Hematopoietic multipotent progenitor cell treated with erythropoietin and hydrocortisone succinate and interleukin-3 and kit ligand, for 6 days (in vitro differentiated cells): ENCODE data around the gene TSSK3.

Experiments
- DNase-seq: peaks from one replicate; pipeline ENCODE4 v3.0.0-alpha.2; 2015

TSSK3 gene, protein sequence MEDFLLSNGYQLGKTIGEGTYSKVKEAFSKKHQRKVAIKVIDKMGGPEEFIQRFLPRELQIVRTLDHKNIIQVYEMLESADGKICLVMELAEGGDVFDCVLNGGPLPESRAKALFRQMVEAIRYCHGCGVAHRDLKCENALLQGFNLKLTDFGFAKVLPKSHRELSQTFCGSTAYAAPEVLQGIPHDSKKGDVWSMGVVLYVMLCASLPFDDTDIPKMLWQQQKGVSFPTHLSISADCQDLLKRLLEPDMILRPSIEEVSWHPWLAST

DNA sequence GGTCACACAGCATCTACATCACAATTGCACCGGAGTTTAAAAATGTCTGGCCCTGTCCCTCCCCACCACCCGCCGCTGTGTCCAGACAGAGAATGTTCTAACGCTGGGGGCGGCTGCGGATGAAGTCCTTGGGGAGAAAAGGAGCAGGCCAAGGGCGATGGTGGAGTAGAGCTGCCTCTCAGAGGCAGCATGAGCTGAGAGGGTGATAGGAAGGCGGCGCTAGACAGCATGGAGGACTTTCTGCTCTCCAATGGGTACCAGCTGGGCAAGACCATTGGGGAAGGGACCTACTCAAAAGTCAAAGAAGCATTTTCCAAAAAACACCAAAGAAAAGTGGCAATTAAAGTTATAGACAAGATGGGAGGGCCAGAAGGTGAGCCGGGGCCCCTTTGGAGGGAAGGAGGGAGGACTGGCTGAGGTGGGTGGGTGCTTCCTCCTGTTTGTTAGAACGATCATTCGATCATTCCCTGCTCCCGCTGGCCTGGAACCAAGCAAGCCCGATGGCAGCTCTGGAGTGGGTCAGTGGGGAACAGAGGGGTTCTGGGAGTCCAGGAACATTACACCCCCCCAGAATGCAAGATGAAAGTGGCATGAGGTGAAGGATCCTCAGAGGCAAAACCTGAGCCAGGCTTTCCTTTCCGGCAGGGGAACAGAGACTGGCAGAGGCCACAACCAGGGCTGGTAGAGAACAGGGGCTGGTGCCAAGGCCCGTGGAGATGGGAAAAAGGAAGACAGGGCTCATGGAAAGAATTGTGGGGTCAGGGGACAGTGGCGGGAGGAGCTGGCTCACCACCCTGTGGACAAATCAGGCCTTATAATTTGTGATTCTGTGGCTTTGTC lies at the start of gene TSSK3, which contains the start of gene FAM229A:
Gene TSSK3 (plus strand): TSS at position 66 of the 840 bp plus-strand sequence. CDS start 163 bp downstream, at position 229.
Gene FAM229A (minus strand): TSS at position 12 of the 840 bp plus-strand sequence. CDS start 394 bp downstream, outside the sequence.
- DNase-seq = no peak

DNA sequence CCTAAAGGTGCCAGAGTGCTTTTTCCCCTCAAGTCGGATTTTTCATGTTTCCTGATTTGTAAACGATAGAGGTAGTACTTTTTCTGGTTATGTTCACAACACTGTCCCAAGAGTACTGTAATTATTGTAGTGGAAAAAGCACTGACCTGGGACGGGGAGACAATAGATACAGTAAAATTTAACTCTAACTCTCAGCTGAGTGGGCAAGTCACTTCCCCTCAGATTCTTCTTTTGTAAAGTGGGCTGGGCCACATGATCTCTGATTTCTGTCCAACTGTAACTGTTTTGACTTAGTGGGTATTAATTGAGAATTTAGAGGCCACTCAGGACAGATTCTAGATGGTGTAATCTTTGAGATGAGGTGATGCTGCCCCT lies 45.4 kb upstream of the TSSK3 start:
- DNase-seq = no peak

GRCh38 chr1:32318127-32318869 lies 44.0 kb upstream of the TSSK3 start:
- DNase-seq = no peak

- peak; percentile 36 for DNase-seq
These were observed 40.5 kb upstream of the TSSK3 start for GRCh38 chr1:32321712-32322291.

GRCh38 chr1:32327204-32327603 lies 35.1 kb upstream of the TSSK3 start:
- DNase-seq = no peak

- DNase-seq = no peak
These were observed 32.3 kb upstream of the TSSK3 start for GRCh38 chr1:32329931-32330466.

- no peak for DNase-seq
These were observed 31.7 kb upstream of the TSSK3 start for GRCh38 chr1:32330558-32331151.

GRCh38 chr1:32331549-32331948 lies 30.8 kb upstream of the TSSK3 start:
- no peak for DNase-seq

- no peak for DNase-seq
These were observed 29.9 kb upstream of the TSSK3 start for GRCh38 chr1:32332290-32333079.

- no peak for DNase-seq
These were observed 28.9 kb upstream of the TSSK3 start for GRCh38 chr1:32333251-32333963.

DNA sequence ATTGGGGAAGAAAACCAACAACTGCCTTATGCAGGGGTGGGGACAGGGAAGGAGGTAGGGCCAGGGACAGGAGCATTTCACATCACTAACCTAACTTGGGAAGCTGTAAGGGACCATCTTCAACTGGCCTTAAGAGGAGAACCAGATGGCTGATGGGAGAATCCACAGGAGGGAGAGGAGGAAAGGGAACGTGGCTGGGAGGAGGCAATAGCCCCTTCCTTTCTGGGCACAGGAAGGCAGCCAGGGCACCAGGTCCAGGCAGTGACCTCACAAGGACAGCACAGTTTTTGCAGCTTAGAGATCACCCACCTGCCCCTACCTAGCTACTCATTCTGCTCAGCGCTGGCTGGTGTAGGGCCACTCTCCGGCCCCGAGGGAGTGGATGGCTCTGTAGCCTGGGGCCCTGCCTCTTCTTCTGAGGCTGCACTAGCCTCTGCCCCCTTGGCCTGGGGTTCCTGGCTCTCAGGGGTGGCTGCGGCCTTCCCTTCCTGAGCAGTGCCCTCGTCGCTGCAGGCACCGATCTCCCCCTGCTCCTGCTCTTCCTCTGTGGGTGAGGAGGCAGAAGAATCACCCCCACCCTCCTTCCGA lies 28.0 kb upstream of the TSSK3 start:
- DNase-seq = no peak

DNA sequence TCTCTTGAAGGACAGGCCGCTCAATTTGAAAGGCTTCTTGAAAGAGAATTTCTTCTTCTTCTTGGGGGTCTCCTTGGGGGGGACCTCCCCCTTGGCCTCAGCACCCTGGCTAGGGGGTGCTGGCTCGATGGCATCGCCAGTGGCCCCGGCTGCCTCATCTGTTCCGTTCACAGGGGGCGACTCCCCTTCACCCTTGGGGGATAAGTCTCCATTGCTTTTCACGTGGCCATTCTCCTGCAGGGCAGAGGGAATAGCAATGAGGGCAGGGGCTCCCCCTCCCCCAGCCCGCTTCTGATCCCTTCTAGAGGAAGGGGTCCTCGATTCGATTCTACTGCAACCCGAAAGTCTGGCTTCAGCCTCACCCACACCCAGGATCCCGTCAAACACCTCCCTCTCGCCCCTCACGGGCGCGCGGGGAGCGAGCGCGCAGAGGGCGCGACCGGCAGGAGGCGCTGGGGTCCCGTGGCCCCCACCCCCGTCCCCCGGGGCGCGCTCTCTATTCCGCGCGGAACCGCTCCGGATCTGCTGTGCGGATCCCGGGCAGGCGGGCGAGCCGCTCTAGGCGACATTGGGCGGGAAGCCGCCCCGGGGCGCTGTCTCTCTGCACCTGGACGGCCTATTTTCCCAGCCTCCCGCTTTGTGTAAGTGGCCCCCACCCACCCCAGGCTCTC lies 27.3 kb upstream of the TSSK3 start:
- DNase-seq = peak; percentile 72

DNA sequence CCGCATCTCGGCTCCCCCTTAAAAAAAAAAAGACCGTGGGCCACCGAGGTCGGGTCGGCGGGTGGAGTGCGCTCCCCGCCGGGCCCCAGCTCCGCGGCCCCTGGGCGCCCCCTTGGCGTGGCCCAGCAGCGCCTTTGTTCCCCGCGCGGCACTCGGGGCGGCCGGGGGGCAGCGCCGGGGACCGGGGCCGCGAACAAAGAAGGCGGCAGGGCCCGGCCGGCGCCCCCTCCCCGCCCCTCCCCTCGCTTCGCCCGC lies 26.9 kb upstream of the TSSK3 start:
- DNase-seq = no peak

DNA sequence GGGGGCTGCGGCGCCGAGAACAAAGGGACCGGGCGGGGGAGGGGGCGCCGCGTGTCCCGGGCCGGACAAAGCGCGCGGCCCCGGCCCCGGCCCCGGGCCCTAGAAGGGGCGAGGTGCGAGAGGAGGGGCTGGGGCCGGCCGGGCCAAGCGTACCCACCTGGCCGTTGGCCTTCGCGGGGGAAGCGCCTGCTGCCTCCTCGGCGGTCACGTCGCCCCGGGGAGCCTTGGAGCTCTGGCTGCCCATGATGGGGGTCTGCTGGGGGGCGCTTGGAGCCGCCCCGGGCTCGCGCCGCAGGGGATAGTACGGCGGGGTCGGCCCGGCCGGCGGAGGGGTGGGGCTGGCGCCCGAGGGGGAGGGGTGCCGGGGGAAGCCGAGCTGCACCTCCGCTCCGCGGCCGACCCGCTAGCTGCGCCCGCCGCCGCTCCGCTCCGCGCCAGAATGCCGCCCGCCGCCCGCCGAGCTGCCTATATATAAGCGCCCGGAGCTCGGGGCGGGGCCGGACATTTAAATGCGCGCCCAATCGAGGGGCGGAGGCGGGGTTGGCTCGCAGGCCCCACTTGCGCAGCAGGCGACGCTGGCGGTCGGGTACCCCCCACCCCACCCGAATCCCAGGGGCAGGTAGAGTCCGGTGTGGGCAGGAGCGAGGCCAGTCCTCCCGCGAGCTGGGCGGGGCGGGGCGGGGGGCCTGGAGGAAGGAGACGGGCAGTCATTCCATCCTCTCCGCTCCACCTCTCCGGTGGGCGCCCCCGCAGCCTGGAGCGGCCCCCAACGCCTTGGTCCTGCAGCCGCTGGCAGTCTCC lies 26.3 kb upstream of the TSSK3 start, which contains the start of gene MARCKSL1:
Gene MARCKSL1 (minus strand): TSS at position 444 of the 801 bp plus-strand sequence. CDS start 200 bp downstream, at position 244.
- peak; percentile 87 for DNase-seq

- no peak for DNase-seq
These were observed 25.8 kb upstream of the TSSK3 start for GRCh38 chr1:32336591-32336932.

- DNase-seq = peak; percentile 88
These were observed 25.2 kb upstream of the TSSK3 start for GRCh38 chr1:32336963-32337675.

DNA sequence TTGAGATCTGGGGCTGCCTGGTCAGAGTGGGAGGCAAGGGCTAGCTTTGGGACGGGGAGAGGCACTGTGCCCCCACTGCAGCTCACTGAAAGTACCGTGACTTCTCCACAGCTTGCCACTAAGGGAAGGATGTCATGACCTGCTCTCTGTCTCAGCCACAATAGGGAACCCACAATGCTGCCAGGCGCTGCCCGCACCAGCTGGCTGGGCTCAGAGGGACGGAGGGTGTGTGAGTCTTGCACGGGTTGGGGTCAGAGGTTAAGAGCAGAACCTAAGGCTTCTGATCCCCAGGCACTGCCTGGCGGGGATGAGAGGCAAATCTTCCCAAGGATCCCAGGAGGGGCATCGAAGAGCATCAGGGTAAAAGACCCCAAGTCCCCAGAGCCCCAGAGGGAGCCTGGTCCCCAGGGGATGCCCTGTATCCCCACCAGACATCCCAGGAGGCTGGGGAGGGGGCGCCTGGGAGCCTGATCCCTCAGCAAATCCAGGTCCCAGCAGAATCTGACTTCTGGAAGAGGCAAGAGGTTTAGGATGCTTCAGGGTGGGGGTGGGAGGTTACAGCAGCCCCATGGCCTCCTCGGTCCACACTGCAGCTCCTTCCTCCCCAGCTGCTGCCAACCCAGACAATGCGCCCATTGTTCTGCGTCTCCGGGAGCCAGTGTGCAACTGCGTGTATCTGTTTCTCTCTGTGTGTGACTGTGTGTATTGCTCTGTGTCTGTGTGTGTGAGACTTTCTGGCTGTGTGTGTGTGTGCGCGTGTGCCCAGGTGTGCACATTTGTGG lies 24.3 kb upstream of the TSSK3 start:
- peak; percentile 58 for DNase-seq
